HCEC 1CT (cell line): ENCODE measurements around the gene C3orf20.

Experiments used
- DNase-seq: peaks from one replicate; pipeline ENCODE4 v3.0.0-alpha.2; 2017

The C3orf20 gene

GRCh38 chr3:14651440-14652251 lies 23.3 kb upstream of the C3orf20 start, which contains the start of gene CCDC174:
CCDC174 (plus strand) TSS chr3:14651762; CDS start chr3:14651837, 75 bp downstream.
- peak; percentile 98 for DNase-seq

DNA sequence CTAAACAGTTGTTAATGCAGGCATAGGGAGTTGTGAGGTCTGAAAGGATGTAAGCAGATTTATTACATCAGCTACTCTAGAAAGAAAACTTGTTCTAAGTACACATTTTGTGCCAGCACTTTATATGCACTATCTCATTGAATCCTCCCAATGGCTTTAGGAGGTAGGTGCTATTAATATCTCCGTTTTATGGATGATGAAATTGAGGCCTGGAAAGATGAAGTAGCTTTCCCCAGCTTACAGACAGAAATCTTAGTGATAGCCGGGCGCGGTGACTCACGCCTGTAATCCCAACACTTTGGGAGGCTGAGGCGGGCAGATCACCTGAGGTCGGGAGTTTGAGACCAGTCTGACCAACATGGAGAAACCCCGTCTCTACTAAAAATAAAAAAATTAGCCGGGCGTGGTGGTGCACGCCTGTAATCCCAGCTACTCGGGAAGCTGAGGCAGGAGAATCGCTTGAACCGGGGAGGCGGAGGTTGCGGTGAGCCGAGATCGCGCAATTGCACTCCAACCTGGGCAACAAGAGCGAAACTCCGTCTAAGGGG lies 22.5 kb upstream of the C3orf20 start:
- DNase-seq = peak; percentile 3

GRCh38 chr3:14657579-14657978 lies 17.4 kb upstream of the C3orf20 start:
- no peak for DNase-seq

DNA sequence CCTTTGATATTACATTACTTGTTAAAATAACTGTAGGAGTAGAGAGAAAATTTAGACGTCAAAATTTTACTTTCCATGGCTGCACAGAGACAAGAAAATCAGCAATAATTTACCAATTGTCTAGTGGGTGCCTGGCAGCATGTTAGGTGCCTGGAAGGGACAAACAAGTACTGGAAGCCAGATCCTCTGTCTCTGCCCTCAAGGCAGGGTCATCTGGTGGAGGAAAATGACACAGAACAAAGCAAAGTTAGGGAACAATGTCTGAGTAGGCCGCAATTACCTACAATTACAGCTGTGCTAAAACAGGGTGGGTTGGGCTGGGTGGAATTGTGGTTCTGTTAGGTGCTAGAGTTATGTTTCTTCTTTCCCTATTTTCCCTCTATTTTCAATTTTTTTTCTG lies 16.0 kb upstream of the C3orf20 start:
- no peak for DNase-seq

GRCh38 chr3:14660942-14661341 lies 14.0 kb upstream of the C3orf20 start:
- DNase-seq = no peak

DNA sequence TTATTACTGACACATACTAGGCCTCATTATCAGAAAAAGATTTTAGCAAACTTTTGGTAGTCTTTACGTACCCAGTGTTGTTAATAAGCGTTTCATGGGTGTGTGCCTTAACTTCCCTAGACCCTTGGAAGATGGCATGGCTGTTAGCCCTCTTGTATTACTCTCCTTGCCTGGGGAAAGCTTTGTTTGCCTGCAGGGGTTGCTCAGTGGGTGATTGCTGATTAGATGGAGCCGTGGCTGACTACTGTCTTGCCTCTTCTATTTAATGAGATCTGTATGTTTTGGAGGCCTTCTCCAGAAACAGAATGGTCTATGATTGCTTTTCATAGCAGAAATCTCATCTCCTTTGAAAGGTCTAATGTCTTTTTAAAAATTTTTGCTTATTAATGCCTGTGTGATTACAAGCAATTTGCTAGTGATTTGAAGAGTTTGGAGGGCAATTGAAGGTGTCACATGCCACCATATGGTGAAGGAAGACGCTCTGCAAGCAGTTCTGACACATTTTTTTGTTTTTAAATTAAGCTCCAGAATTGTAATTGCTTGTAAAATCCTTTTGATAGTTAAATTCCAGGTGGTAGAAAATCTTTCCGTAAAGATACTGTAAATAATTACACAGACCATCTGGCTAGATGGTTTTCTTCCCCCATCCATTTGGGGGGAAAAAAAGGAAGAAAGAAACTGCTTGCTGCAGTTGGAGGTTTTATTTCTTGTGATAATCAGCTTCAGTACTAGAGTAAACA lies 11.4 kb upstream of the C3orf20 start:
- DNase-seq = no peak

DNA sequence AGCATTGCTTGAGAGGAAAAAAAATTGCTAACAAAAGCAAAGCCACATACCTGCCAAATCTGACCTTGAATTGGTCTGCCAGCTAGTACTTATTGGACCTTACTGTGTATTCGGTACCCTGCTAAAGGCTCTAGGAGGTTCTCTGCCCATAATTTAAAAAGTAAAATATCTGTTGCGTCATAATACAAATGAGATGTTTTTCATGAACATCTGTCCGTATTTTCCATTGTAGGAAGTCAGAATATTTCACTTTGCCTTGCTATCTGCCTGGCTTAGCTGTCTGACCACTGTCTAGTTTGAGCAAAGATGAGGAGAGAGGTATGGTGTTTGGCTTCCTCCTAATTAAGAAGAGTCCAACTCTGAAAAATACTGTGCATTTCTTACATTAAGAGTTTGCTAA lies 10.8 kb upstream of the C3orf20 start:
- no peak for DNase-seq

DNA sequence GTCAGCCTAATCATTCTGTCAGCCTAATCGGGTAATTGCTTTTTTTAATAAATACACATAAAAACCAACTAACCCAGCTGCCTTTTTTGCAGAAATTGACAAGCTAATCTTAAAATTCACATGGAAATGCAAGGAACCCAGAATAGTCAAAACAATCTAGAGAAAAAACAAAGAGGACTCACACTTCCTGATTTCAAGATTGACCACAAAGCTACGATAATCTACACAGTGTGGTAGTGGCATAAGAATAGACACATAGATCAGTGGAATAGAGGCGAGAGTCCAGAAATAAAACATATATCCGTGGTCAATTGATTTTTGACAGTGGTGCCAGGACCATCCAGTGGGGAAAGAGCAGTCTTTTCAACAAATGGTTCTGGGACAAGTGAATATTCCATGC lies 2.4 kb upstream of the C3orf20 start:
- no peak for DNase-seq

- no peak for DNase-seq
Measured at GRCh38 chr3:14676881-14677280, 1.9 kb downstream of the C3orf20 start.

DNA sequence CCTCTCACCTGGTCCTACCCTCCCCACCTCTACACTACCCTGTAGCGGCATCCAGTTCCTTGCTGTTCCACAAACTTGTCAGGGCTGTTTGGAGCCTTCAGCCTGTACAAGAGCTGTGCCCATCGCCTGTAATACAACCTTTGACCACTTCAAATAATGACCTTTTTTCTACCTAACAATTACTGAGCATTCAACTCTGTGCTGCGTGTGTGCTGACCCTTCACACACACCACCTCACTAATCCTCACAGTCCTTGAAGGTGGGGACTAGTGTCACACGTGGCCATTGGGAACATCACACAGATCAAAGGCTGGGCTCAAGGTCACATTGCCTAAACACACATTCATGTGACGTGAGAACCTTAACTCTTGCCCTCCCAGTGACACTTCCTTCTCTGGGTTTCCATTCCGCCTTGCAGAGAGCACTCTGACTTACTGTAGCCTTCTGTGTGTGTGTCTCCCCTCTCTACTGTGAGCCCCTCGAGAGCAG lies 3.1 kb downstream of the C3orf20 start:
- DNase-seq = no peak

GRCh38 chr3:14680115-14680514 lies 5.2 kb downstream of the C3orf20 start:
- no peak for DNase-seq

GRCh38 chr3:14680716-14681115 lies 5.8 kb downstream of the C3orf20 start:
- no peak for DNase-seq

DNA sequence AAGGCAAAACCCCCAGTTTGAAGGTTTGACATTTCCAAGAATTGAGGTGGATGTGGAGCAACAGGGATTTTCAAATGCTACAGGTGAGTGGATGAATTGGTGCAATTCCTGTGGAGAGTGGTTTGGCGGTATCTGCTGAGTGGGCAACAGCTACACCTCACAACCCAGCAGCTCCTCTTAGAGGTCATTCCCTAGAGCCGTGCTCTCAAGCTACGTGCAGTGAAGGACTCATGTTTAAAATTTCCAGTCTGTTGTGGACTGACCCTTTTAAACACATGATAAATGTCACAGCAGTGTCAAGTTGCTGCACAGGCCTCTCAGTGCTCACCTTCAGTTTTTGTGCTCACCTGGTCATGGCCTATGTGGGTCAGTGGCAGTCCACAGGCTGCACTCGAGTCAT lies 9.5 kb downstream of the C3orf20 start:
- DNase-seq = no peak

- DNase-seq = no peak
Measured at GRCh38 chr3:14685179-14685578, 10.2 kb downstream of the C3orf20 start.

DNA sequence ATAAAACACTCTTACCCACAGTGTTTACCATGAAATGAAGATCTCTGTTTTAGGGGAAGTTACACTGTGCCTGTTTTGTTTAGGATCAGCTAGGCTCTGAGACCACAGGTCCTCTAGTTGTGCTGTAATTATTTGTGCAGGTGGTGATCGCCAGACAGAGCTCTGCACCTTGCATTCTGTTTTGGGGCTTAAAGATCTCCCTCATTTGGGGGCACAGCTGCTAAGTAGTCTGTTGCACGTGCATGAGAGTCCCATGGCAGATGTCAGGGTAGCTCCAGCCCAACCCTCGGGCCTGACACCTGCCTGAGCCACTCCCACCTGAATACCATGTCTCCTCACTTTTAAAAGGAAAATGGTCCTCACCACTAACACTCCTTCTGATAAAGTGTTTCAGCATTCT lies 12.4 kb downstream of the C3orf20 start:
- DNase-seq = no peak

DNA sequence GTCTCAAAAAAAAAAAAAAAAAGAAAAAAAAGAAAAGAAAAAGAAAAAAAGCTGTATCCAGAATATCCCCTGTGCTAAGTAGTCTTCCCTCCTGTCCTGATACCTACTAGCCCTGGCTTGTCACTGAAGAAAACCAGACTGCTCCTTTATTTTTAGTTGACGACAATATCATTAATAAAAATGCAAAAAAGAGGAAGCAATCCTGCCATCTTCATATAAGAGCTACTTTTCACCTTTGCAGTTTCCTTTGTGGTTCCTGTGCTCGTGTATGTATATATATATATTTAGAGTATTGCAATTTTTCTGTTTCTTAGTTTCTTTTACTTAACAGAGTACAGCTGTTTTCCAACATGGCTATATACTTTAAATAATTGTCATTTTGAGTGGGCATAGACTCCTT lies 13.6 kb downstream of the C3orf20 start:
- no peak for DNase-seq

DNA sequence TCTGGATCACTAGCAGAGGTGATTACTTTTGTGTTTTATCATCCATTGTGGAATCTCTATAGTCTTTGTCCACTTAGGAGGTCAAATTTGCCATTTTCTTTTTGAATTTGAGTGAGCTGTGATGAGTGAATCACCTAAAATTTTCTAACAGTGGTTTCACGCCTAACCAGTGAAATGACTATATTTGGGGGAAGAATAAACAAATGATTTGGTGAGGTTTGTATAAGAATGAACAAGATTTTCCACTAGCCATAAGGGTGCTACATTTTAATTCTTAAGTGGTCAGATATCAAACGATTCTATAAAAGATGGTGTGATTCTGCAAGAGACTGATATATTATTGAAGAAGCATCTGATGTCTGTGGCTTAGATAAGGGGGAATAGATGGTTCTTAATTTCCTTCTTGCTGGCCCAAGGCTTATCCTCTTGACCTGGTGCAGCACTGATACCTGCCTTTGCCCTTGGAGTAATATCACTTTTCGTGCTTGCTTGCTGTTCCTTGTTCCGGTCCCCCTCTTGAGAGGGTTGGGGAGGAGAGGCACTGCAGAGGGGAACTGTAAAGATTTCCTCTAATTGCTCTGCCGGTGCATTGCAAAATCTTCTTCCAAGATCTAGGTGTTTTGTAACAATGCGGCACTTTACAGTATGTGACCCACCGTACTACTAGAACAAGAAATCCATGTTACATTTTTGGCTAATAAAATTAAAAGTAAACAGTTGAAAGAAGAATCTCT lies 14.5 kb downstream of the C3orf20 start:
- no peak for DNase-seq

DNA sequence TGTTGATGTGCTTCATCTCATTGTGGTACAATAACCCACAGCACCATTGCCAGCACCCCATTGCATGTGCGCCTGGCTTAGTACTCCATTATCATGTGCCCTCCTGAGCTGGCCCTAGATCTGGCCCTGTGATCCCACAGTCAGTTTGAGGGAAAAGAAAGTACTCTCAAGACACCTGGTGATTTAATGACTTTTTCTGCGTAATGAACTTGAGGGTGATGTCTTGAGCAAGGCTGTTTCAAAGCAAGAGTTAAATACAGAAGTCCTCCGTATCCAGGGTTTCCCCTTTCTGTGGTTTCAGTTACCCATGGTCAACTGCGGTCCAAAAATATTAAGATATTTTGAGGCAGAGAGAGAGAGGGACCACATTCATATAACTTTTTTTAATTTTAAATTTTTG lies 16.3 kb downstream of the C3orf20 start:
- no peak for DNase-seq

GRCh38 chr3:14691719-14692118 lies 16.8 kb downstream of the C3orf20 start:
- no peak for DNase-seq

GRCh38 chr3:14698601-14699244 lies 23.8 kb downstream of the C3orf20 start:
- DNase-seq = no peak

GRCh38 chr3:14699643-14700042 lies 24.7 kb downstream of the C3orf20 start:
- no peak for DNase-seq

DNA sequence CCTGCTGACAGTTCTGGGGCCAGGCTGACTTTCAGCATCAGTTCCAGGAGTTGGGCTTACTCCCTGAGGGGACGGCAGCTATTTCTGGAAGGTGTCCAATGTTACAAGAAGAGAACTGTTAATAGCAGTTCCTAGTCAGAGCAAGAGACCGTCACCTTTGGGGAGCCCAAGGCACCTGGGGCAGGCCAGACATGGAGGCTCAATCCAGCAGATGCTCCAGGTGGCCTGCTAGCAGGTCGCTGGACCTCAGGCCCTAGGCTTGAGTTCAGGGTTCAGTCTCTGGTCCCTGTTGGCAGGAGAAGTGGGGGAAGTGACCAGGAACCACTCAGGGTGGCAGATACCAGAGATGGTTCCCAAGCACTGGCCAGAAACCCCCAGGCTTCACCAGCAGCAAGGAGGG lies 25.9 kb downstream of the C3orf20 start:
- DNase-seq = no peak

GRCh38 chr3:14701676-14702075 lies 26.7 kb downstream of the C3orf20 start:
- no peak for DNase-seq
